GM23338 (cell line): ENCODE results near the gene DTNA. TPM values are rescaled to one million over a fixed set of nuclear protein-coding genes. Genes with fewer than 3 reads are reported as not detected.

ENCODE experiments used
- ATAC-seq: fragments of 200-7000 bp; cut with Tn5 transposase; 3 replicates; pipeline ENCODE4 v1.9.1; 2020
- DNase-seq: peaks from one replicate; pipeline ENCODE4 v3.0.0-alpha.2; 2015; ENCODE audit warnings: low spot score
- H2AFZ ChIP-seq: fragments of 200-600 bp; sonication (generic); 2 replicates; pipeline ENCODE4 v1.8.0; 2016; ENCODE audit warnings: antibody characterized with exemption, mild to moderate bottlenecking, moderate library complexity
- H3F3A ChIP-seq: fragments of 200-600 bp; sonication (generic); replicated peaks from 2 replicates; pipeline ENCODE4 v1.8.0; 2017; ENCODE audit warnings: antibody characterized with exemption, mixed run types, low read depth
- H3K27ac ChIP-seq: fragments of 200-600 bp; sonication (generic); 2 replicates; pipeline ENCODE4 v1.6.1; 2016; ENCODE audit warnings: low read depth
- H3K27me3 ChIP-seq: fragments of 200-600 bp; sonication (generic); 2 replicates; pipeline ENCODE4 v1.8.0; 2016; ENCODE audit warnings: mild to moderate bottlenecking, mixed run types, moderate library complexity; ENCODE audit not compliant: insufficient read depth
- H3K36me3 ChIP-seq: fragments of 200-600 bp; sonication (generic); 2 replicates; pipeline ENCODE4 v1.8.0; 2016; ENCODE audit warnings: mild to moderate bottlenecking; ENCODE audit not compliant: insufficient read depth
- H3K4me1 ChIP-seq: fragments of 200-600 bp; sonication (generic); 2 replicates; pipeline ENCODE4 v1.8.0; 2016; ENCODE audit warnings: mild to moderate bottlenecking, moderate library complexity; ENCODE audit not compliant: insufficient read depth
- H3K4me2 ChIP-seq: fragments of 200-600 bp; sonication (generic); 2 replicates; pipeline ENCODE4 v1.7.1; 2017; ENCODE audit warnings: mixed run types
- H3K4me3 ChIP-seq: fragments of 200-600 bp; sonication (generic); 2 replicates; pipeline ENCODE4 v1.6.1; 2016; ENCODE audit warnings: mixed run types
- H3K79me2 ChIP-seq: fragments of 200-600 bp; sonication (generic); replicated peaks from 2 replicates; pipeline ENCODE4 v1.8.0; 2017; ENCODE audit warnings: mild to moderate bottlenecking; ENCODE audit not compliant: insufficient read depth
- H3K9me2 ChIP-seq: fragments of 200-600 bp; sonication (generic); 2 replicates; pipeline ENCODE4 v1.8.0; 2017; ENCODE audit not compliant: insufficient read depth
- H4K20me1 ChIP-seq: fragments of 200-600 bp; sonication (generic); replicated peaks from 2 replicates; pipeline ENCODE4 v1.8.0; 2017; ENCODE audit warnings: mild to moderate bottlenecking; ENCODE audit not compliant: insufficient read depth
- H3K27ac Mint-ChIP-seq: 2 replicates; pipeline ENCODE4 v1.8.0; 2020; ENCODE audit warnings: inconsistent platforms, mild to moderate bottlenecking, moderate library complexity, mixed read lengths
- H3K27me3 Mint-ChIP-seq: 3 replicates; pipeline ENCODE4 v1.8.0; 2022; ENCODE audit warnings: low read depth, mild to moderate bottlenecking, moderate library complexity, mixed read lengths, inconsistent platforms; ENCODE audit not compliant: insufficient read depth, poor library complexity
- H3K36me3 Mint-ChIP-seq: 3 replicates; pipeline ENCODE4 v1.8.0; 2021; ENCODE audit warnings: low read depth, mild to moderate bottlenecking, inconsistent platforms, moderate library complexity, mixed read lengths
- H3K4me1 Mint-ChIP-seq: 3 replicates; pipeline ENCODE4 v1.8.0; 2020; ENCODE audit warnings: mild to moderate bottlenecking, inconsistent platforms, mixed read lengths
- H3K4me3 Mint-ChIP-seq: 3 replicates; pipeline ENCODE4 v1.8.0; 2021; ENCODE audit warnings: moderate library complexity, mild to moderate bottlenecking, inconsistent platforms, mixed read lengths
- H3K9me3 Mint-ChIP-seq: 3 replicates; pipeline ENCODE4 v1.8.0; 2020; ENCODE audit warnings: moderate library complexity, mild to moderate bottlenecking, inconsistent platforms, mixed read lengths
- CREB1 ChIP-seq: fragments of 250-450 bp; sonication (Bioruptor Pico); IDR thresholded peaks from 2 replicates; pipeline ENCODE4 v1.5.0; 2020; ENCODE audit warnings: low read depth, mild to moderate bottlenecking, moderate library complexity
- CTCF ChIP-seq, 2 experiments: fragments of 200-600 bp in 1 of 2; sonication (generic) in 1 of 2; conservative IDR thresholded peaks; 2 replicates each; pipeline versions ENCODE4 v1.5.1 to v1.6.1; 2016 to 2017; ENCODE audit warnings: antibody characterized with exemption in 2 of 2, low read depth in 2 of 2, mild to moderate bottlenecking in 2 of 2, moderate library complexity in 1 of 2
- ETS1 ChIP-seq: IDR thresholded peaks from 2 replicates; pipeline ENCODE4 v1.6.1; 2016; ENCODE audit warnings: antibody characterized with exemption
- EZH2 ChIP-seq: fragments of 200-600 bp; sonication (generic); IDR thresholded peaks from one replicate; pipeline ENCODE4 v1.8.0; 2017; ENCODE audit warnings: antibody characterized with exemption, mild to moderate bottlenecking, low read depth; ENCODE audit not compliant: unreplicated experiment
- EZH2phosphoT487 ChIP-seq: fragments of 200-600 bp; sonication (generic); IDR thresholded peaks from one replicate; pipeline ENCODE4 v1.8.1; 2018; ENCODE audit warnings: antibody characterized with exemption; ENCODE audit not compliant: unreplicated experiment
- JUNB ChIP-seq: IDR thresholded peaks from one replicate; pipeline ENCODE4 v1.6.1; 2016; ENCODE audit warnings: antibody characterized with exemption; ENCODE audit not compliant: unreplicated experiment
- NANOG ChIP-seq: IDR thresholded peaks from 2 replicates; pipeline ENCODE4 v1.6.1; 2016; ENCODE audit warnings: antibody characterized with exemption, borderline replicate concordance
- POLR2AphosphoS5 ChIP-seq: IDR thresholded peaks from 2 replicates; pipeline ENCODE4 v1.6.1; 2016; ENCODE audit warnings: antibody characterized with exemption, low read depth
- REST ChIP-seq: IDR thresholded peaks from one replicate; pipeline ENCODE4 v1.6.1; 2018; ENCODE audit warnings: antibody characterized with exemption; ENCODE audit not compliant: unreplicated experiment
- STAT1 ChIP-seq: IDR thresholded peaks from one replicate; pipeline ENCODE4 v1.6.1; 2016; ENCODE audit warnings: antibody characterized with exemption; ENCODE audit not compliant: unreplicated experiment
- ZNF114 ChIP-seq: fragments of 250-450 bp; sonication (Bioruptor Pico); IDR thresholded peaks from 2 replicates; pipeline ENCODE4 v1.5.0; 2020; ENCODE audit warnings: mild to moderate bottlenecking, moderate library complexity
- ZNF331 ChIP-seq: fragments of 250-450 bp; sonication (Bioruptor Pico); IDR thresholded peaks from 2 replicates; pipeline ENCODE4 v1.5.0; 2020; ENCODE audit warnings: low read depth, mild to moderate bottlenecking, moderate library complexity
- ZNF462 ChIP-seq: fragments of 250-450 bp; sonication (Bioruptor Pico); IDR thresholded peaks from 2 replicates; pipeline ENCODE4 v1.5.0; 2020; ENCODE audit warnings: mild to moderate bottlenecking, moderate library complexity
- polyA plus RNA-seq: library from polyadenylated mRNA; unstranded; fragments of >200 nt; fragmentation: Nextera tagmentation; extraction: Ambion mirVana; gene quantifications from 2 replicates; pipeline ENCODE4 v1.2.1, GENCODE V29; 2016
- total RNA-seq: library from RNA; depleted of rRNA; stranded (reverse); fragments of >200 nt; shearing (Covaris generic); gene quantifications from 2 replicates; pipeline ENCODE4 v1.2.3, GENCODE V29; 2014

DTNA gene
- total and polyA plus RNA-seq, 2 experiments from 2014 or later = 11.5 to 25.1 TPM

DNA sequence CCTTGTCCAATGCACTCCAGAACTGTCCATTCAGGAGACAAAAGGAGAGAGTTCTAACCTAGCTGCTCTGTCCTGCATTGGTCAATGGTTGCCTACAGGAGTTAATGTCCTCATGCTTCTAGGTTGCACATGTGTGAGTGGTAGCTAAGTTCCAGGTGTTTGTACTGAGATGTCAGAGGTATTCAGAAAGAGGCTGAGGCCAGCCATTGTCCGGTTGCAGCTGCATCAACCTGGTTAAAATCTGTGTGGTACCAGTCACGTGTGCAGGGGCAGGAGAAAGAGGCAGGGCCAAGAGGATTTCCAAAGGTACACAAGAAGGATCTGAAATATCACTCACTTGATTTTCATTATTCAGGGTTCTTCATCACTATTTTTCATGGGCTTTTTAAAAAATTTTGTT, 70.8 kb downstream of the DTNA start:
- Mint-ChIP-seq H3K27me3 (no peaks in the 10 kb centered on the region), H3K4me3 (no peak overlapping the region), H3K4me1 (peaks cover under 1% of the 10 kb centered on the region), H3K9me3 (no peaks in the 10 kb centered on the region), H3K36me3 (no peaks in the 10 kb centered on the region), H3K27ac (no peak overlapping the region)
- ATAC-seq (no peak), DNase-seq (no peak)
- Histone ChIP-seq H3K36me3 (no peaks in the 10 kb centered on the region), H3K4me3 (no peak overlapping the region), H4K20me1 (no peaks in the 10 kb centered on the region), H3F3A (no peaks in the 10 kb centered on the region), H2AFZ (no peak overlapping the region), H3K4me2 (no peak overlapping the region), H3K79me2 (no peaks in the 10 kb centered on the region), H3K27me3 (no peaks in the 10 kb centered on the region), H3K4me1 (no peaks in the 10 kb centered on the region), H3K27ac (no peak overlapping the region), H3K9me2 (0 out of 2 replicates have a peak, but pooled peaks cover 3% of the 10 kb centered on the region)
- TF ChIP-seq ETS1 (no peak), REST (no peak), STAT1 (no peak), NANOG (no peak), EZH2 (no peak), ZNF114 (CRISPR knock-in tag) (no peak), JUNB (no peak), CTCF (conservative IDR thresholded peaks at IDR 0.05; ENCODE audit: low read depth in 2 of 2) (no peak), ZNF331 (CRISPR knock-in tag) (no peak), EZH2phosphoT487 (no peak), CREB1 (CRISPR knock-in tag) (no peak), POLR2AphosphoS5 (no peak), ZNF462 (CRISPR knock-in tag) (no peak)
